GM20431 (cell line): ENCODE measurements around the gene PXDN.

Experiments used
- in situ Hi-C: fragments of 300-500 bp; cut with MseI, MboI; formaldehyde crosslinking; loops from one replicate; pipeline ENCODE4 v1.15.0; 2020; ENCODE audit warnings: low sequenced_read_pairs; ENCODE audit not compliant: unreplicated experiment

PXDN gene

GRCh38 chr2:1593371-1594122 is 150.8 kb downstream of the PXDN start:
- in situ Hi-C loops: no loop called here

- in situ Hi-C loops: no loop called here
These were observed 152.1 kb downstream of the PXDN start for GRCh38 chr2:1591978-1592907.

GRCh38 chr2:1591461-1591770 is 152.9 kb downstream of the PXDN start:
- in situ Hi-C loops: no loop called here

GRCh38 chr2:1590596-1591460 is 153.5 kb downstream of the PXDN start:
- in situ Hi-C loops: no loop called here

- in situ Hi-C loops: no loop called here
These were observed 155.2 kb downstream of the PXDN start for GRCh38 chr2:1588978-1589621.

- in situ Hi-C loops: no loop called here
These were observed 156.0 kb downstream of the PXDN start for GRCh38 chr2:1588051-1588977.

DNA sequence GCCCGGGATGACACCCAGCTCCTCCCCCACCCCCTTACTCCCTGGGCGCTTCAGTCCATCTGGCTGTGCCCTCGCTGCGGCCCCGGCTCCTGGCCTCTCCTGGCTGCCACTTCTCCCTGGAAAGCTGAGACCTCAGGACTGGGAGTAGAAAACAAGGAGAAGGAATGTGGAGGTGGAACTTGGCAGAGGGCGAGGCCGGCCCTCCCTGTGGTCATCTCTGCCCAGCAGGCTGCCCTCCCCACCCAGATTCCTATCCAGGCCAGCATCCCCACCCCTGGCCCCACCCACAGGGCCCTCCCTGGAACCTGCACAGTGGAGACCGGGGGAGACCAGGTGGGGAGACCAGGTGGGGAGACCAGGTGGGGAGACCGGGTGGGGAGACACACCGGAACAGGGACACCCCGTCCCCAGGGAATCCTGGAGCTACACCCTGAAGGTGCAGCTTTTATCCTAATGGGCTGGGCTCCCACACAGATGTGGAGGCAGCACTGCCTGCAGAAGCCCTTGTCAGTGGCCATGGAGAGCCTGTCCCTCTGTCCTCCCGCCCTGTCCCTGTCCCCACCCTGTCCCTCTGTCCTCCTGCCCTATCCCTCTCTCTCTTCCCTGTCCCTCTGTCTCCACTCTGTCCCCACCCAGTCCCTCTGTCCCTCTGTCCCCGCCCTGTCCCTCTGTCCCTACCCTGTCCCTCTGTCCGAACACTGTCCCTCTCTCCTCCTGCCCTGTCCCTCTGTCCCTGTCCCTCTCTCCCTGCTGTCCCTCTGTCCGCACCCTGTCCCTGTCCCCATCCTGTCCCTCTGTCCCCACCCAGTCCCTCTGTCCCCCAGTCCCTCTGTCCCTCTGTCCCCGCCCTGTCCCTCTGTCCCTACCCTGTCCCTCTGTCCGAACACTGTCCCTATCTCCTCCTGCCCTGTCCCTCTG is 157.1 kb downstream of the PXDN start:
- in situ Hi-C loops: no loop called here

GRCh38 chr2:1586251-1586922 is 157.9 kb downstream of the PXDN start:
- in situ Hi-C loops: no loop called here

DNA sequence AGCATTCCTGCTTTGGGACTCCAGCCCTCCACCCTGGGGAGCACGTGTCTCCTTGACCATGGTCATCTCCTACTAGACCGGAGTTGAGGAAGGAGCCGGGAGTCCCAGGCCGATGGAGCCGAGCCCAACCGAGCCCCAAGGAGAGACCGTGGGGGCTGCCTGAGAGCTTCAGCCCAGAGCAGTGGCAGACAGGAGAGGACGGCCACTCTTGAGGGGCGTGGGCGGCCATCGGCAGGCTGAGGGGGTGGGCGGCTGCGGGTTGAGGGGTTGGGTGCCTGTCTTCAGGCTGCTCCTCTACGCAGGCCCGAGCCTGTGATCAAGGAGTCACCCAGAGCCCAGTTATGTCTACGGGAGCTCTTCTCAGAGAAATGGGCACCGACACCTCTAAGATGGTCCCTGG is 158.7 kb downstream of the PXDN start:
- in situ Hi-C loops: no loop called here

DNA sequence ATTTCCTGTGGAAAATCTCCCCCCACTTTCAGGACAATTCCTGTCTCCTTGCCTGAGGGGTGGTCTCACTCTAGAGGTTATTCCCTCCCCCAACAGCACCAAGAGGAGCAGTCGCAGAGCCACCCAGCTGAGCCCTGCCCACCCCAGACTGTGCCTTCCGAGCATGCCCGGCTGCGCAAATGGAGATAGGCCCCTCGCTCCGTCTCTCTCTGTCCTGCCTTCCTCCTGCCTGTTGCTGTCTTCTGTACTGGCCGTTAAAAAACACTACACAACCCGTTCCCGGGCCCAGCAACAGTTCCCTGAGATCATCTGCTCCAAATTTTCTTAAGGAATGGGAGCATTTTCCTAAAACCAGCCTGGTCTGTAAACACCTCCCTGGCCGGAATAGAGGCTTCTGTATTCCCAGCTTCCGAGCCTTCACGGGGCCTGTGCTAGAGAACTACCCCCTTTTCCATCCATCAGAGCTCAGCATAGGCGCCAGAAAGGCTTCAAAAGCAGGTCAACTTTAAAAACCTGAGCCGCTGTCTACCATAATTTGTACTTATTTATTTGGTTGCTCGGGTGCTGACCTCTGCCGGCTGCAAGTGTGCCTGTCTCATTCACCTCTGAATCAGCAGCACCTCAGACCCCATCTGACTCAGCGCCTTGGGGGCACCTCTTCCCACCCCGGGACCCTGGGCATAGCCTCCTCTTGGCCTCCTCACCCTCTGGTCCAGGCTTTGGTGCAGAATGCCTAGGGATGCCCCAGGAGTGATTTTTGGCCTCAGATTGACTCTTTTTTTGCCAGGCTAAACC is 159.4 kb downstream of the PXDN start:
- in situ Hi-C loops: no loop called here

GRCh38 chr2:1584051-1584531 is 160.2 kb downstream of the PXDN start:
- in situ Hi-C loops: no loop called here

DNA sequence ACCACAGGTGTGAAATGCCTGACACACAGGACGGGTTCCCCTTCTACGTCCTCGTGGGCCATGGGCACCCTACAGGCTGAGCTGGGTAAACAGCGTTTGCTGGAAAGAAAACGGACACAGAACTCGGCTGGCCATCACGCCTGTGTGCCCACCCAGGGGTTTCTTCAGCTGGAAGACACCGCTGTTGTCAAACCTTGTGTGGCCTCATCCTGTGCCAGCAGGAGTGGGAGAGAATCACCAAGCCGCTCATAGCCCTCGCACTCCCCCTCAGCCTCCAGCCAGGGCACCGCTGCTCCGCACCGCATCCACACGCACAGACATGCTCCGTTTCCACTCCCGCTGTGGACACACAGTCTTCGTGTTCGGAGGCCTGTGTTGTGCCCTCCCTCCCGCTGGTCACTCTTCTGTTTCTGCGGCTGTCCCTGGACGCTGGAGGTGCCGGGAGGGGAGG is 161.4 kb downstream of the PXDN start:
- in situ Hi-C loops: no loop called here

GRCh38 chr2:1581965-1582625 is 162.2 kb downstream of the PXDN start:
- in situ Hi-C loops: no loop called here
